Measurements from ENCODE around the gene PURB.
"Not testable (repeated sequence)": the region's sequence is repeated elsewhere in the genome, so short reads cannot be mapped to it uniquely, and the experiment has no call there.

The PURB gene

GRCh38 chr7:44891791-44892190, 6.5 kb upstream of the PURB start:
- DNase-seq (ENCODE audit: low read depth in 2 of 2) = no peak

- no peak for DNase-seq (ENCODE audit: low read depth in 2 of 2)
Observed at GRCh38 chr7:44891372-44891771, 6.0 kb upstream of the PURB start.

- no peak for DNase-seq (ENCODE audit: low read depth in 2 of 2)
Observed at GRCh38 chr7:44889086-44889781, 3.9 kb upstream of the PURB start.

GRCh38 chr7:44887293-44887692, 2.0 kb upstream of the PURB start:
- DNase-seq (ENCODE audit: low read depth in 2 of 2) = no peak

GRCh38 chr7:44884621-44885393, 523 bp downstream of the PURB start:
- DNase-seq (ENCODE audit: low read depth in 2 of 2) = peak; percentile 25 to 30

GRCh38 chr7:44883961-44884620, 1.2 kb downstream of the PURB start:
- DNase-seq (ENCODE audit: low read depth in 2 of 2) = no peak

- DNase-seq (ENCODE audit: low read depth in 2 of 2) = no peak
Observed at GRCh38 chr7:44882899-44883298, 2.4 kb downstream of the PURB start.

- no peak for DNase-seq (ENCODE audit: low read depth in 2 of 2)
Observed at GRCh38 chr7:44881610-44882009, 3.7 kb downstream of the PURB start.

GRCh38 chr7:44881066-44881600, 4.2 kb downstream of the PURB start:
- DNase-seq (ENCODE audit: low read depth in 2 of 2) = no peak

- DNase-seq (ENCODE audit: low read depth in 2 of 2) = no peak
Observed at GRCh38 chr7:44880317-44881018, 4.9 kb downstream of the PURB start.

GRCh38 chr7:44876393-44876792, 8.9 kb downstream of the PURB start:
- DNase-seq (ENCODE audit: low read depth in 2 of 2) = no peak

- DNase-seq (ENCODE audit: low read depth in 2 of 2) = no peak
Observed at GRCh38 chr7:44875241-44875640, 10.1 kb downstream of the PURB start.

- DNase-seq (ENCODE audit: low read depth in 2 of 2) = no peak
Observed at GRCh38 chr7:44872787-44873186, 12.5 kb downstream of the PURB start.

- DNase-seq (ENCODE audit: low read depth in 2 of 2) = not testable (repeated sequence)
Observed at GRCh38 chr7:44871918-44872317, 13.4 kb downstream of the PURB start.

- not testable (repeated sequence) for DNase-seq (ENCODE audit: low read depth in 2 of 2)
Observed at GRCh38 chr7:44870780-44871179, 14.6 kb downstream of the PURB start.

GRCh38 chr7:44870336-44870735, 15.0 kb downstream of the PURB start:
- not testable (repeated sequence) for DNase-seq (ENCODE audit: low read depth in 2 of 2)

GRCh38 chr7:44867073-44867995, 18.0 kb downstream of the PURB start:
- no peak for DNase-seq (ENCODE audit: low read depth in 2 of 2)

- DNase-seq (ENCODE audit: low read depth in 2 of 2) = not testable (repeated sequence)
Observed at GRCh38 chr7:44861949-44862348, 23.4 kb downstream of the PURB start.

- no peak for DNase-seq (ENCODE audit: low read depth in 2 of 2)
Observed at GRCh38 chr7:44858161-44858560, 27.2 kb downstream of the PURB start.

- DNase-seq (ENCODE audit: low read depth in 2 of 2) = no peak
Observed at GRCh38 chr7:44854644-44855364, 30.5 kb downstream of the PURB start.
